T follicular helper cell (primary cell): ENCODE data around the gene PKP2.
"Not testable (repeated sequence)": the region's sequence is repeated elsewhere in the genome, so short reads cannot be mapped to it uniquely, and the experiment has no call there.

ENCODE experiments used
- DNase-seq: peaks from one replicate; pipeline ENCODE4 v3.0.0-alpha.2; 2020; ENCODE audit warnings: low read depth

PKP2 gene

DNA sequence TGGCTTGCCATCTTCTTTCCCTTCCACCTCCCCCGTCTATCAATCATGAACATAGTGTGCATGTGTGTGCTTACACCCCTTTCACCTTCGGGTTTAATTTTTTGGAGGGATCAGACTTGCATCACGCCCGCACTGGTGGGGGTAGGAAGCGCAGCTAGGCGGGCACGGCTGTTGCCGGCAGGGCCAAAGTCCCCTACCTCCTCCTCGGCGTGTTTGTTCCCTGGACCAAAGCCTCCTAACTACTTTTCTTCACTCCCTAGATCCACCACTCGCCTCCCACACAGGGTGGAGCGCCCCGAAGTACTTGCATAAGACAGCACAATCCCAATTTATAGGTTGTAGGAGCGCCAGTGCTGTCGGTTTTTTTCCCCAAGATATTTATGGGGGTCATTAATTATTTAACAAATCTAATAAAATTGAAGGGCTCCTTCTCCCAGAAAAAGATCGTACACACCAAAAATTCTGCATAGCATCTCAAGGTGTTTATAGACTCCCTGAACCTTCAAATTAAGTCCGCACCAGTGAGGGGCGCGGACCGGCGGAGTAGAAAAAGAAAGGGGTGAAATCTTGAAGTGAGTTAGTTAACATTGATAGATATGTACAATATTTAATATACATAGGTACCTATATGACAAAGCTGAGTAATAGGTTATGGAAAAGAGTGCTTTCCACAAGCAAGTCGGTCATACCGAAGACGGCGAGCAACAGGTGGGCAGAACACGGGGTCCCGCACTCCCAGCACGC is 717 bp downstream of the PKP2 start:
- no peak for DNase-seq

DNA sequence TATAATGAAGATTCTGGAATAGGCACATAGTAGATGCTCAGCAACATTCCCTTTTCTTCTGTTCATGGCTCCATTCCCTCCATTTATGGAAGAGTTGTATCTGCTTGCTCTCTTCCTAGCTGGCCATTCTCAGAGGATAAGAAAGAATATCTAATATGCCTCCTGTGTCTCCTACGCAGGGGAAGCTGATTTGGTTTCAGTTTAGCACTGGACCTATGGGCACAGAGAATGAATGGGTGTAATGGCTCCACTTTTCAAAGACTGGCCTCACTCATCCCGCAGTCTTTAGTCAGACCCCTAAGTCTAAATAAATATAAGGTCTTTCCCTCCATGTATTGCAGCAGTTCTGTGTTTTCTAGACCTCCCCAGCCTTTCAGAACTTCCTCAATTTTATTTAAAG is 2.0 kb downstream of the PKP2 start:
- DNase-seq = no peak

DNA sequence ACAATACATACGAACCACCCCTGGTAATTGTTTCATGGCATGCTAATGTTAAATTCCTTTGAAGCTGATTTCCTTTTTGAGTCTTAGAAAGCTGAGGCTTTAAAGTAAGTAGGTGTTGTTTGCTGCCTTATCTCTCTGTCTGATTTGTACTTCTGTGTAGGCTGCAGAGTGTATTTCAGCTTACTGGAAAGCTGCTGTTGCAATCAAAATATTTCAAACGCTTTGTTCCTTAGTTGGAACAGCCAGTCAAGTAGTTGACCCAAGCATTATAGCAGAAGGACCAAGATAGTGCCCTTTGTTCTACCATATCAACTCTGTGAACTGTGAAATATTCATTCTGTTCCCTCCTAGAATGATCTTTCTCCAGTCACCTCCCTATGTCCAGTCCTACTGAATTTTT is 3.1 kb downstream of the PKP2 start:
- no peak for DNase-seq

DNA sequence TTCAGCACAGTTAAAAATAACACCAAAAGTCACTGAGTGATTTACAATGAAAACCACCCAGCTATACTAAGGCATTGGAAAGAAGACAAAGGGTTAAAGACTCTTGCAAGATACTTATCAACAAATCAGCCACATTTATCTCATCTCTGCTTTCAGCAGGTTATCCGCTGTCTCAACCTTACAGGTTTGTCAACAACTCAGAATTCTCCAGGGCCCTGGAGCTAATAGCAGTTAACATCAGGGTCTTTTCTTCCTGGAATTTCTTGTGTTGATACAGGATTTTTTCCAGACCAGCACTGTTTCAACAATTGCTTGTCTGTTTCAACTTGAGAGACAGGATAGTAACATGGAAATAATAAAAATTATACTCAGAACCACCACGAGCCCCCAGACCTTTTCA is 3.5 kb downstream of the PKP2 start:
- DNase-seq = no peak

DNA sequence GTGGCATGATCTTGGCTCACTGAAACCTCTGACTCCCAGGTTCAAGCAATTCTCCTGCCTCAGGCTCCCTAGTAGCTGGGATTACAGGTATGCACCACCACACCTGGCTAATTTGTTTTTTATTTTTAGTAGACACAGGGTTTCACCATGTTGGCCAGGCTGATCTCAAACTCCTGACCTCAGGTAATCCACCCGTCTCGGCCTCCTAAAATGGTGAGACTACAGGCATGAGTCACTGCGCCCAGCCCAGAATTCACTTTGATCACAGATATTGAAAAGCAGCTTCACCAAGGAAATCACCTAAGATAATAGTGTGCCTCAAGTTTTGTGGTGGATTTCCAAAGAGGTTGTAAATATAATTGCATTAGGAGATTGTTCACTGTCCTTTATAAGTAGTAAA is 4.2 kb downstream of the PKP2 start:
- DNase-seq = not testable (repeated sequence)

DNA sequence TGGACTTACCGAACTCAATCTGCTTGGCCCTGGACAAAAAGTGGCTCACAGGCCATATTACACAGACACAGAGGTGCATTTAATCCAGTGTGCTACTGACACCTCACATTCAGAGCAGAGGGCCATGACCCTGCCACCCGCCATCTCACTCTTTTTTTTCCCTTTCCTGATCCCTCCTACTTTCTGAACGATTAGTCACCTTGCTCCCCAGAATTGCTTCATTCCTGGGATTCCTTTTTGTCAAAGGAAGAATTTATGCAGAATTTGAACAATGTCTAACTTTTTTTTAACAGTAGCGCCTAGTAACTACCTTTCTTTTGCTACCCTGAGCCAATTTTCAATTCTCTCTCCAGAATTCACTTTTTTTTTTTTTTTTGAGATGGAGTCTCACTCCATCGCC is 4.6 kb downstream of the PKP2 start:
- DNase-seq = no peak

DNA sequence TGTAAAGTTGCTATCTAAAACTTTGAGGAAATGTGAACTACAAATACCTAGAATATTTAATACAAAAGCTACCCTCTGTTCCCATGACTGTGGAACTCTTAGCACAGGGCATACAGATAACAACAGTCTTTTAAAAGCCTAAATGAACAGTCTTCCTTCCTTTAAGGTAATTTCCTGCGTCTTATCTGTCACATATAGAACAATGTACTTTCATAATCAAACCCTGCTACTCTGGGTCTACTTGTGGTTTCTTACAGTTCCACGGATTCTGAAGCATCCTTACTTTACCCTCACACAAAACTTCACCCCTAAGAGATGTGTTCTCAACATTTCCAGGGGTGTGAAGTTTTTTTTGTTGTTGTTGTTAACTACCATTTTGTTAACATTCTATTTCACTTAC is 5.1 kb downstream of the PKP2 start:
- DNase-seq = no peak

DNA sequence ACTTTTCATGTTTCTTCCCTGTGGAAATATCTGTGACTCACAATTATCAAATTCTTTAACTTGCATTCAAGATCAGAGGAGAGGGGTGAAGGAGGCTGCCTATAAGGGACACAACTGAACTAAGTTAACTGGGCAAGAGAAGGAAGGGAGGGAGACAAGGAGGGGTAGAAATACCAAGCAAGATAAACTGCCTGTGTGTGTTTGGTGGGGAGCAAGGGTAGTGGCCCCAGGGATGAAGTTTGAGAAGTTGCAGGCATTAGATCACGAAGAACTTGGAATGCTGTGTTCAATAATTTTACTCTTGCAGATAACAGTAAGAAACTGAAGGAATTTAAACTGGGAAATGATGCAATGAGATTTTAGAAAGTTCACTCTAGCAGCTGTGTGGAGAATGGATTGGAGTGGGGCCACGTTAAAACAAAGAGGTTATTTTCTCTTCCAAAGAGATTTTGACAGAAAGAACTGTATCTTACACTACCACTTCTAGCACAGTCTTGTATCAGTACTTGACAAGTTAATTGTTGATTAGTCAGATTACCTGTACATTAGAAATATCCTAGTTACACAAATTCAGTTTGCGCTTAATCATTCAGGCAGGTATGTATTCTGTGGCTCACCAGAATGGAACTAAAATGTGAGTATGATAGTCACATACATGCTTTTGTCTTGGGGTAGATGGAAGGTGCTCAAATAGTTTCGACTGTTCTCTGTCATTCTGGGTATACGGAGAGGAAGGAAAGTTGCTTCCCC is 7.4 kb downstream of the PKP2 start:
- no peak for DNase-seq

DNA sequence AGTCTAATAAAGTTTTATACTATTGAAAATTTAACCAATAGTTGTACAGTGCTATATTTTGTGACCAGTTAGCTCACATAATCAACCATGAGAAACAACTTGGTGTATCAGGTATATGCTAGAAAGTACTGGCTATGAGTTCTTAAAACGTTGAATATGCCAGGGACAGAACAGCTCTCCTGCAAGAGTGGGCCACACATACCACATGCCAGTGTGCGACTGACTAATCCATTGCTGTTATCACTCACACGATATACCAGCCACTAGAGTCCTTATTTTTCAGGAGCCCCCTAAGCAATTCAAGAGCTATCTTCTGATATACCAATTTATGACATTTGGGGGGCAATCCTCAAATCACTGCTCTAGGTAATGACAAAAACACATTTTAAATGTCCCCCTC is 9.5 kb downstream of the PKP2 start:
- no peak for DNase-seq

DNA sequence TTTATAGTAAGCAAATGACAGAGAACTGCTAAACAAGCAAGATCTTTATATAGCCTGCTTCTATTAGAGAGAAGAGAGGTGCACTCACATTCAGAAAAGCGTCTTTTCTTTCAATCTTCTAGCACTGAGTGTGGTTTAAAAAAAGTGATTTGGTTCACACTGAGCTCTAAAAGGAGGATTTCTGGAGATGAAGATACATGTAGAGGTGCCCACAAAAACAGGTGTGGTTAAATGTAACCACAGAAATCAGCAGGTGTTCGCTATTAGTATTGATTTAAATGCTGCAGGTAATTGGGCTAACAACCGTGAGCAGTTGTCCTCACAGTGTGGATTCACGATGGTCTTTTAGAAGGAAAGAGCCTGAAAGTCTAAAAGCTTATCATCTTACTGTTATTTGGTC is 10.7 kb downstream of the PKP2 start:
- no peak for DNase-seq

DNA sequence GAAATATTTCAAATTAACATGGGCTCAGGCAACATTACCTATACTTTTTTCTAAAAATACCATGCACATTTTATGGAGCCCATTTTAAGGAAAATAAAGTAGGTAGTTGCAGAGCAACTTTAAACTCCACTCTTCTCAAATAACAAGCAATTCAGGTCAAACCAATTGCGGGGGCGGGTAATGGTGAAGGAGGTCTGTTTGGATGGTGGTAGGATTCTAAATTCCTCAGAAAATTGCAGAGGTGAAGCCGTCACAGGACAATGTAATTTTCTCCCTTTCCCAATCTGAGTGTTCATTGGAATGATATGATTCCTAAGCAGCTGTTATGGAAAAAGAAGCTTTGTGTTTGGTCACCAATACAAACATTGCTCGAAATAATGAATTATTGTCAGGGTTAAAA is 11.6 kb downstream of the PKP2 start:
- DNase-seq = no peak

DNA sequence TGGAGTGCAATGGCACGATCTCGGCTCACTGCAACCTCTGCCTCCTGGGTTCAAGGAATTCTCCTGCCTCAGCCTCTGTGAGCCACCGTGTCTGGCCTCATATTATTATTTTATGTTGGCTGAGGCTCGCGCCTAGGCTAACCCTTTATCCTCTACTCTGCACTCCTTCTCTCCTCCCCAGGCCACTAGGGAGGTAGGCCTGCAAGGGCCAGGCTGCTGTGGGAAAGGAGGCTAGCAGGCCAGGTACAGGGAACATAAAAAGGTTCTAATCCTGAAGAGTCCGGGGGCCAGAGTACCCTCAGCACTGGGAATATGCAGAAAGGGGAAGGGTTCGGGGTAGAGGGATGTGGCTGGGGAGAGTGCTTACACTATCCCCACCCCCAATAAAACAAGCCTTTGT is 14.9 kb downstream of the PKP2 start:
- DNase-seq = no peak

DNA sequence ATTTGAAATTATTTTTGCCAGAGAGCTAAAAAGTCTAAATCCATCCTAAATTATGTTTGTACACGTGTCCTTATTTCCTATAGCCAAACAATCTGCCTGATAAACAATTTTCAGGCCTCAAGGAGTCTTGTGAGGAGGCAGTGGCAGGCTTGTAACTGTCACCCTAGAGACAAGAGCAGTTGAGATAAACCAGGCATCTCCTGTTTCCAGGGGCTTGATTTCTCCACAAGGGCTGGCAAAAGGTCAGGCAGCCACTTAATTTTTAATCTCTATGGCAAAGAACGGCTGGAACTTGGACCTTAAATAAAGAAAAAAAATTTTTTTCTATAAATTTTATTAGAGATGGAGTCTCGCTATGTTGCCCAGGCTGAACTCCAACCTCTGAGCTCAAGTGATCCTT is 15.5 kb downstream of the PKP2 start:
- DNase-seq = no peak

DNA sequence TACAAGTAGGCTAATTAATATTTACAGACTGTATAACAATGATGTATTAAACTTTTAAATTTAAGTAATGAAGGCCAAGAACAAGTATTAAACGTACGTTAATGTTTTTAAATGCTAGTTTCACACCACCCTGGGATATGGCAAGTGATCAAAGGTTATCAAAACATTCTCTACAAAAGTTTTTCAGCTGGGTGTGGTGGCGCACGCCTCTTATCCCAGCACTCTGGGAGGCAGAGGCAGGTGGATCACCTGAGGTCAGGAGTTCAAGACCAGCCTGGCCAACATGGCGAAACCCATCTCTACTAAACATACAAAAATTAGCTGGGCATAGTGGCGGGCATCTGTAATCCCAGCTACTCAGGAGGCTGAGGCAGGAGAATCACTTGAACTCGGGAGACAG is 17.5 kb downstream of the PKP2 start:
- not testable (repeated sequence) for DNase-seq

DNA sequence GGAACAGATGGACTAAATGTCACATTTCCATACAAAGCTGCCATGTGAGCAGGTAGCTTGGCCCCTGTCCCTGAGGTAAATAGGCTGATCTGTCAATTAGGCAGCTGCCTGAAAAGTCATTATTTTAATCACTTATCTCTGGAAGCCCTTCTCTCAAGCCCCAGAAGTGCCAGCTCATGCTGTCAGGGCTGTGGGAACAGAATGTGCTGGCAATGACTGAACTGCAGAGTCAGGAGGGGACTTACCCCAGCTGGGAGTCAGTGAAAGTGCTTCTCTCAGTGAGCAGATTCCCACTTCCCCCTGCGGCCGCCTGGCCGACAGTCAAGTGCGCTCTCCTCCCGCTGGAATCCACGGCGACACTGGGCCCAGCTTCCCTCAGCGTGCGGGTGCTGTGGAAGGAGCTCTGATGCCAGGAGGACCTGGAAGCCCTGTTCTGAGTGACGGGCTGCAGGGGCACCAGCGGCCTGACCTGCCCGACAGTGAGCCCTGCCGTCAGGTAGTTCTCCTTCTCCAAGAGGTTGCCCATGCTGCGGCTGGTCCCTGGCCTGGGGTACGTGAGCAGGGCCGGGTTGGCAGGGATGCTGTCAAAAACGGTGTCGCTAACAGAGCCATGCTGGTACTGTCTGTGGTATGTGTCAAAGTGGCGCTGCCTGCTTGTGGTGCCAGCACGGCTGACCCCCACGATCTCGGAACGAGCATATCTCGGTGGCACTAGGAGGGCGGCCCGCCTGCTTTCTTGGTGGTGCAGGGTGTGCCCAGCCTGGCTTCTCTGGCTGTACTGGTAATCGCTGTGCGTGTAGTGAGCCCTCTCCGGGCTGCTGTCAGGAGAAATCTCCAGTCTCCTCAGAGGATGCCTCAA is 18.7 kb downstream of the PKP2 start:
- DNase-seq = no peak

DNA sequence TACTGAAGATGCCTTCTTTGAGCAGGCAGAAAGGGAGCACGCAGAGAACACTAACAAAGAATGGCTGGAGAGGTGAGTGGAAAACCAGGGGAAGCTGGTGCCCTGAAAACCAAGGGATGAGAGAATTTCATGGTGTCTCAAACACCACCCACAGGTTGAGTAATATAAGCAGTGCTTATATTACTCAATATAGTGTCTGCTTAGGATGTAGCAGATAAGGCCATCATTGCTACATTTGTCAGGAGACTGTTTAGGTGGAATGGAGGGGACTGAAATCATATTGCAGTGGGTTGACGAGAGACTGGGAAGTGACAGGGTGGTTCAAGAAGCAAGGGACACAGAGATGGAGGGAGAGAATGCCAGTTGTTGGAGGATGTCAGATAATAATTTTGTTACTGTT is 20.6 kb downstream of the PKP2 start:
- DNase-seq = no peak

DNA sequence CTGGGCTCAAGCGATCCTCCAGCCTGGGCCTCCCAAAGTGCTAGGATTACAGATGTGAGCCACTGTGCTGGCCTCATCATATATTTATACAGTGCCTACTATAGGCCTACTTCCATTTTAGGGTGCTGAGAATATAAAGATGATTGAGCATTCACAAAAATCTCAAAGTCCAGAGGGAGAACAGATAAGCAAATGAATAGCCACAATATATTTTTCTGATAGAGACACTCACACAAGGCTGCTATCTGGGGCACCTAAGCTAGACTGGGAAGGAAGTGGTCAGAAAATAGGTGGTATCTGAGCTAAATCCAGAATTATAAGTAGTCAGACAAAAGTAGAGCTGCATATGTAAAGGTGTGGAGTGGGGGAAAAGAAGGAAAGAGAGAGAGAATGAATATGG is 21.6 kb downstream of the PKP2 start:
- no peak for DNase-seq

DNA sequence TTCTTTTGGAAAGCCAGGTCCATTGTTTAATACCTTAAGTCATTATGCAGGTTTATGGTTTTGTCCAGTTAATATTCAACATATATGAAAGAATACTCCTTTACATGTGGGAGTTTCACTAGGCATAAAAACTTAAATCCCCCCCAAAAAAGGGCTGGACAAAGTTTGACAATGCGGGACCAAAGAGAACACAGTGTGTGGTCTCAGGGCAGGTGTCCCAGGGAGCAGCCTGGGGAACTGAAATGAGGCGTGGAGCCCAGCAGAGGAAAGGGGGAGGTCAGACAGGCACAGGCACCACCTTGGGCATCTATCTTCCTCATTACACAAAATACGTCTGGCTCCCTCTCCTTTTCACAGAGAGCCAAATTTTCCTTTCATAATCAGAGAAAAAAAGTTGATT is 22.5 kb downstream of the PKP2 start:
- DNase-seq = no peak

DNA sequence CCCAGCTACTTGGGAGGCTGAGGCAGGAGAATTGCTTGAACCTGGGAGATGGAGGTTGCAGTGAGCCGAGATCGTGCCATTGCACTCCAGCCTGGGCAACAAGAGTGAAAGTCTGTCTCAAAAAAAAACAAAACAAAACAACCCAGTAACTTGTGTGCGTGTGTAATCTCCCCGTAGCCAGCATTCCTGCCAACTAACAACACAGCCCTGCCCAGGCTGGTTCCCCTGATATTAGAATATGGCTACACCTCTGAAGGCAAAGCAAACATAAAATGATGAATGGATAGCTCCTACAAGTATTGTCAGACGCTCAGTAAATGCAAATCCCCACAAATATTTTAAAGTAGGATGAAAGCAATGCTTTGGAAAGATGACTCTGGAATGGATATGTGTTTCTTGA is 24.2 kb downstream of the PKP2 start:
- DNase-seq = not testable (repeated sequence)

DNA sequence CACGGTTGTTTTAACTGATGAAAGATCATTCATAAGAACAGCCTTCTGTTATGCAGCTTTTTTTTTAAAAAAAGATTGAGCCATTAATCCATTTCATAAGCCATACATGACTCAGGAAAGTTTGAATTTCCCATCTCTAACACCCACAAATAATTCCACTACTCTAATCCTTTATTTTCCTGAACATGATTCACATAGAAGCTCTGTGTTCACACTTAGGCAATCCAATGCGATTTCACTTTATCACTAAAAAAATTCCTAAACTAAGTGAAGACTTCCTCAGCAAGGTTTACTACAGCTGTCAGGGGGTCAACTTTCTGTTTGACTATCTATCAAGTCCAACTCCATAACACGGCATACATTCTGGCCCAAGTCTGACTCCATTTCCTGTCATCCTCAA is 25.9 kb downstream of the PKP2 start:
- DNase-seq = no peak

DNA sequence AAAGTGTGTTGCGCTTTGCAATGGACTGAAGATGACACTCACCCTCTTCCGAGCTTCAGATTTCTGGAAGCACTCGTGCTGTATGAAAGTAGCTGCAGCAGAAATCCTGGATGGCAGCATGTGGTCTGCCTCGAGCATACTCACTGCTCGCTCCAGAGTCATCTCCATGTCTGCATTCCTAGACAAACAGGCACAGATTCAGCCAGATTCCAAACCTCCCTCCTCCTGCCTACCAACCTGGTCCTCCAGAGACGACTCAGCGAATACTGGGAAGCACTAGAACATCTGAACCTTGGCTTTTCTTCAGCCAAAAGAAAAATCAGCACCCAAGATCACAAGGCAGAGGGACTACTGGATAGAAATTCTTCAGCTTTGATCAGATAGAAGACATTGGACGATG is 27.7 kb downstream of the PKP2 start:
- DNase-seq = no peak

DNA sequence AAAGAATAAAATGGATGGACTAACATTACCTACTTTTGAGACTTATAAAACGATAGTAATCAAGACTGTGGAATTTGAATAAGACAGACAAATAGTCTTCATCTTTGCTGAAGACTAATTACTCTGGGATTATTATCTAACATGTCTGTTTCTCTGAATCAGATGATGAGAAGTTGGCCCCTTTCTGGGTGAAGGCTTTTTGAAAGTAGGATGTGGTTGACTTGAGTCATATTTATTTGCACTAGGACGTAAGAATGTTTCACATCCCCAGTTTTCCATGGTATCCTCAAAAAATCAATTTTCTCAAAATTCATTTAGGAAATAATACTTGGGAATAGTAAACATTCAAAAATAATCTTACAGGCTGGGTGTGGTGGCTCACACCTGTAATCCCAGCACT is 31.8 kb downstream of the PKP2 start:
- no peak for DNase-seq

DNA sequence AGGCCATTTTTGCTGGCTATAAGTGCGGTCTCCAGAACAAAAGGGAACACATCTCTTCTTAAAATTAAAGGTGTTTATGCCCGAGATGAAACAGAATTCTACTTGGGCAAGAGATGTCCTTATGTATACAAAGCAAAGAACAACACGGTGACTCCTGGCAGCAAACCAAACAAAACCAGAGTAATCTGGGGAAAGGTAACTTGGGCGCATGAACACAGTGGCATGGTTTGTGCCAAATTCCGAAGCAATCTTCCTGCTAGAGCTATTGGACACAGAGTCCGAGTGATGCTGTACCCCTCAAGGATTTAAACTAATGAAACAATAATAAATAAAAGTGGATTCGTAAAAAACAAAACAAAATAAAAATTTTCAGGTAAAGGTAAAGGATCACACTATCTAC is 33.4 kb downstream of the PKP2 start:
- DNase-seq = no peak
